Hematopoietic multipotent progenitor cell treated with erythropoietin and hydrocortisone succinate and interleukin-3 and kit ligand, for 4 days (in vitro differentiated cells): ENCODE data around the gene SCO2.

Experiments
- DNase-seq: peaks from one replicate; pipeline ENCODE4 v3.0.0-alpha.2; 2015

The SCO2 gene

DNA sequence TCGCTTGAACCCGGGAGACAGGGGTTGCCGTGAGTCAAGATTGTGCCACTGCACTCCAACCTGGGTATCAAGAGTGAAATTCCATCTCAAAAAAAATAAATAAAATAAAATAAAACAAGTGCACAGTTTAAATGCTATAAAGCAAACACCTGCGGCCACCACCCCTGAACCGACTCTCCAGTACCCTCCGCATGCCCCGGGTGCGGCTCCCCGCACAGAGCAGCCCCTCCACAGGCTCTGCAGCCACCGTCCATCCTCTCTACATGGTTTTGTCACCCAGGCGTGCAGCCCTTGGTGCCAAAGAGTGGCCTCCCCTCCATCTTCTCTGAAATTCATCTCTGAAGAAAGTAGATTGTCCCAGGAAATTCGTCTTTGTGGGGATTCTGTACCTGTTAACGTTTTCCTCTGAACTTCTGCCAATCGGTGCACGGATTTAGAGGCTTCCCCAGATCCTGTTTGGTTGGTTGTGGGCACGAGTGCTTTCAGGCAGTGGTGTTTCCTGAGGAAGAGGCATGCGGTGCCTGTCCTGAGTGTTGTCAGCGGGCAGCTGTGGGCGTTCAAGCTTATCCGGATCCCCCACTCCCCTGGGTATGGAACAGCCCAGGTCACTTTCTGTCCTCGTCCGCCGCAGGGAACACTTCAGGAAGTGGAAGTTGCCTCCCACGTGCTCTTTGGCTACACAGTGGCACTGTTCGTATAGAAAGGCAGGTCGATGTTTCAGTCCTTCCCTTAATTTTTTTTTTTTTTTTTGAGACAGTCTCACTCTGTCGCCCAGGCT is 34.7 kb downstream of the SCO2 start:
- peak; percentile 40 for DNase-seq

DNA sequence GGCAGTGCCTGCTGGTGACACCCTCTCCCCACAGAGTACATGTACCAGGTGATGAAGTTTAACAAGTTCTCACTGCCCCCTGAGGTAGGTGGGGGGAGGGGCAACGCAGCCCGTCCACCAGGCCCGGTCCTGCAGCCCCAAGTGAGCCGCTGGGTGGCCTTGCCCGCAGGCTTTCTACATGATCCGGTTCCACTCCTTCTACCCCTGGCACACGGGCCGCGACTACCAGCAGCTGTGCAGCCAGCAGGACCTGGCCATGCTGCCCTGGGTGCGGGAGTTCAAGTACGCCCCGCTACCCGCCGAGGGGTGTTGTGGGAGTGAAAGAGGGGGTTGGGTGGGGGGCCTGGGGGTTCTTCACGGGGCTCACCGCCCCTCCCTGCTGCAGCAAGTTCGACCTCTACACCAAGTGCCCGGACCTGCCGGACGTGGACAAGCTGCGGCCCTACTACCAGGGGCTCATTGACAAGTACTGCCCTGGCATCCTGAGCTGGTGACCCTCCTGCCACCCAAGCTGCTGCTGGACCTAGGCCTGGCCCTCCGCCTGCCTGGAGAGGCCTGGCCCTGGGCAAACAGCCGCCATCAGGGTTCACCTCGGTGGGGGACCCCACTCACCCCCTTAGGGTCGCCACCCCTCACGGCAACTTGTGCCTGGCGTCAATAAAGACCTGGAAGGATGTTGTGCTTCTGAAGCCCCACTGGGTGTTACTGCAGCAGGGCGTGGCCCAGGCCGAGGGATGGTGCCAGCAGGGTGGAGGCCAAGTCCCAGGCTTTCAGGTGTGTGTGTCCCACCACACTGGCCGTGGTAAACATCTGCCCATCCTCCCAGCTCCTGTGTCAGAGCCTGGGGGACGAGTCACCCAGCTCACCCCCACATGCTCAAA is 35.8 kb downstream of the SCO2 start:
- no peak for DNase-seq

DNA sequence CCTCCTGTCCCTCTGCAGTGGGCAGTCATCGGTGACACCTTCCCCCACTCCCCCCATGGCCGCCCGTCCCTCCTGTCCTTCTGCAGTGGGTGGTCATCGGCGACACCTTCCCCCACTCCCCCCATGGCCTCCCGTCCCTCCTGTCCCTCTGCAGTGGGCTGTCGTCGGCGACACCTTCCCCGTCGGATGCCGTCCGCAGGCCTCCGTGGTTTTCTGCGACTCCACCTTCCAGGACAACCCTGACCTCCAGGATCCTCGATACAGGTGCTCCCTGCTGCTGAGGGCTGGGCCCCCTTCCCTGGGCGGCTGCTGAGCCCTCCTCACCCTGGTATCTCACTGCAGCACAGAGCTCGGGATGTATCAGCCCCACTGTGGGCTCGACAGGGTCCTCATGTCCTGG is 36.5 kb downstream of the SCO2 start:
- DNase-seq: no peak

DNA sequence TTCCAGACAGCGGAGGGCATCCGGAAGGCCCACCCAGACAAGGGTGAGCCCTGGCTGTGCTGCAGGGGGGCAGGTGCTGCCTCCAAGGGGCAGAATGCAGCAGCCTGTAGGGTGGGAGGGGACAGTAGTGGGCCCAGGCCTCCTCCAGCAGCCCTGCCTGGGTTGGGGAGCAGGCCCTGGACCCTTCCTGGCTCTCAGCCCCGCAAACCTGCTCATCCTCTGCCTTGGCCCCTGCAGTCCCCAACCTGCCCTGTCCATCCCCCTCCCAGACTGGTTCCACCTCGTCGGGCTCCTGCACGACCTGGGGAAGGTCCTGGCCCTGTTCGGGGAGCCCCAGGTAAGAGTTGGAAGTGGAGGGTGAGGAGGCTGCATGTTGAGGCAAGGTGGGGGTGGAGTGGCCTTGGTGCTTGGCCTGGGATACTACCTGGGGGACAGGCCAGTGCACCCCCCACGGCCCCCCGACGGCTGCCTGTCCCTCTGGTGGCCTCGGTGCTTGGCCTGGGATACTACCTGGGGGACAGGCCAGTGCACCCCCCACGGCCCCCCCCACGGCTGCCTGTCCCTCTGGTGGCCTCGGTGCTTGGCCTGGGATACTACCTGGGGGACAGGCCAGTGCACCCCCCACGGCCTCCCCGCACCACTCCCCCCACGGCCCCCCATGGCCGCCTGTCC is 37.3 kb downstream of the SCO2 start:
- no peak for DNase-seq

DNA sequence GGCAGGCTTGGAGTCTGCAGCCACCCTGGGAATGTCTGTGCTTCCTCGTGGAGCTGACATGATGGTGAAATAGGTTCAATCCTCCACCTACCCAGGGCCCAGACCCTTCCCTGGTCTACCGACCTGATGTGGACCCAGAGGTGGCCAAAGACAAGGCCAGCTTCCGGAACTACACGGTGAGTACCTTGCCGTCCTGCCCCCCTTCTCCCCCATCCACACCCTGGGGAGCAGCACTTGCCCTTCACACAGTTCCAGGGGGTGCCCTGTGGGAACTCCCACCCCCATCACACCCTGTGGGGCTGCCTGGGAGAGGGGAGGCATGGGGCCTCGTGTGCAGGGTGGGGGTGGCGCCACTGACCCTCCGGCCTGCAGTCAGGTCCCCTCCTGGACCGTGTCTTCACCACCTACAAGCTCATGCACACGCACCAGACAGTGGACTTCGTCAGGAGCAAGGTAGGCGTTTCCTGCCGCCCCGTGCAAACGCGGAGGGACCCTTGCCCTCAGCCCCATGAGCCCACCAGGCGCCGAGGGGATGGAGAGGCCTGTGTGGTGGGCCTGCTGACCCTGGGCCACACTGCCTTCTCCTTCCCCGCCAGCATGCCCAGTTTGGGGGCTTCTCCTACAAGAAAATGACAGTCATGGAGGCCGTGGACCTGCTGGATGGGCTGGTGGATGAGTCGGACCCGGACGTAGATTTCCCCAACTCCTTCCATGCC is 38.0 kb downstream of the SCO2 start:
- DNase-seq: no peak

DNA sequence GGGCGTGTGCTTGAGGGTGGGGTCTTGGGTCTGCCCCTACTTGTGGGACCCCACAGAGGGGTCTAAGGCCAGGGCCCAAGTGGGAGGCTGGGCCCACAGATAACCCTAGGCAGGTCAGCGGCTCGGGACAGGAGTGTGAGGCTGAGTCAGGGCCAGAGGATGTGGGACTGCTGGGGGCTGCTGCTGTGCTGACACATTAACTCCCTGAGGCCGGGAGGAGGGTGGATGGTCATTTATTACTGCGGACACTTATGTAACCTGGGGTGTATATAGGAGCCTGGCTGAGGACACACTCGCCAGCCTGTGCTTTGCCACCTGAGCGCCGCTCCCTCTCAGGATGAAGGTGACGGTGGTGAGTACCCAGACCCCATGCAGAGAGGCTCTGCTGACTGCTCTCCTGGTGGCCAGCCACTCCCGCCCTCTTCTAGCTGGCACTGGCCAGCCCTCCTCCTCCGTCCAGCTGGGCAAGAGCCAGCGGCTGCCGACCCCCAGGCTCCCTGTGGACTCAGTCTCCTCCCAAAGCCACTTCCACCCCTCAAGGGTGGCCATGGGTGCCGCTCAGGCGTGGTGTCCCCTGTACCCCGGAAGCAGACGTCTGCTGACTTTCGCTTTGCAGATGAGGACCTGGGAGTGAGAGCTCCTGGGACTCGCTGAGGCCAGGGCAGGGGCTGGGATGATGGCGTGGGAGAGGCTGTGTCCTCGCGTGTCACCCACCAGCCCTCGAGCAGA is 38.7 kb downstream of the SCO2 start, which contains the start of gene MIOX:
Gene MIOX (plus strand): TSS at position 299 of the 729 bp plus-strand sequence. CDS start 39 bp downstream, at position 338.
- DNase-seq: no peak

DNA sequence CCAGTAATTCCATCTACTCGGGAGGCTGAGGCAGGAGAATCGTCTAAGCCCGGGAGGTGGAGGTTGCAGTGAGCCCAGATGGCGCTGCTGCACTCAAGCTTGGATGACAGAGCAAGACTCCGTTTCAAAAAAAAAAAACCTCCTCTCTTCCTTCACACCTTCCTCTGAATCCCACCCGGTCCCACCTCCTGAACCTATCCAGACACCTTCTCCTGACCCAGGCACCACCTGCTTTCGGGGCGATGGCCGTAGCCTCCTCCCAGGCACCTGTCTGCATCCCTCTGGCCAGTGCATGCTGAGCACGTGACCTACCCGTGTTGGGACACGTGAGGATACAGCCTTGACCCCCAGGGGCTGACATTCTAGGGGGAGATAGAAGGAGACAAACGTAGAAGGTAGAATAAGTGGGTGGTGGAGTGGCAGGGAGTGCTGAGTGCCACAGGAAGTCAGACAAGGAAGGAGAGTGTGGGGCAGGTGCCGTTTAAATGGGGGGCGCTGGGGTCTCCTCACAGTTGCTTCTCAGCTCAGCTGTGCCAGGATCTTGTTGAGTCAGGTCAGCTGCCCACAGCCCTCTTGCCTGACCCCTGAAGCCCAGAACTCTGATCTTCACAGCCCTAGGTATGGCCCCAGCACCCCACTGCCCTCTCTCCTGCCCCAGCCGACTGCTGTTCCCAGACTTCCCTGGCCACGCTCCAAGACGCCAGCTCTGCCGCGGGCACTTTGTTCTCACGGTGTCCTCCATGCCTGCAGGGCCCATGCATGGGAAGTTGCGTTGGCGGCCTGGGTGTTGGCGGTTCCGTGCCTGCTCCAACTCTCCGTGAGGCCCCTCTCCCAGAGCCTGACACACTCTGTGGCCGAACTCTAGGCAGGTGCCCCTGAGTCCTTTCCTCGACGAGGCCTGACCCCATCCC is 39.9 kb downstream of the SCO2 start:
- no peak for DNase-seq

DNA sequence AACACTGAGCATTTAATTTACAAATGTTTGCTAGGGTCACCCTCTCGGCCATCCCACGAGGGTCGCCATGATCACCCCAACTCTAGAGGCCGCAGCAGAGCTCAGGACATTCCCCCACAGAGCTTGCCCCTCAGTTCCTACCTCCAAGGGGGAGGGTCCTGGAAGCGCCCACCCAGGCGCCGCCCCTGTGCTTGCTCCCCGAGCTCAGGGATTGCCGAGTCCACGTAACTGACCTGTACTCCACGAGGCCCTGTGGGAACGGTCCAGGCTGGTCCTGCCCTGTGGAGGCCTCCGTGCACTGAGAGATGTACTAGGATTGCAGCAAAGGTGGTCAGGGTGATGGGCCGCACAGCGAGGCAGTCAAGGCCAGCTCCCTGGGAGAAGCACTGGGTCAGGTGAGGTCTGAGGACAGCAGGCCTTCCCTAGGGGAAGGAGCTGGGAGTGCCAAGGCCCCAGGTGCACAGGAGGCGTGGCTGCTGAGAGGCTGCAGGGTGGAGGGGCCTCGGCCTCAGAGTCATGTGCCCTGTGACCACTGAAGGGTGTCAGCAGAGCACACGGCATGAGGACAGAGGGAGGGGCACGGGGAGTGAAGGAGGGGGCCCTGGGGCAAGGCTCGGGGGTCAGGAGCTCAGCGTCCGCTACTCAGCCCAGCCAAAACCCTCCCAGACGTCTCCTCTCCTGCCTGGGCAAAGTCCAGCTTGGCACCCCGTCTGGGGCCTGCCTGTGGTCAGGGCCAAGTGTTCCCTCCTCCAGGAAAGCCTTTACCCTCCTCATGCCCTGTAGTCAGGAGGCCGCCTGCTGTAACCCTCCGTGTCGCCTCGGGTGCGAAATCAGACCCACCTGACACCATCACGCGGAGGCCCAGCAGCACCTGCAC is 41.2 kb downstream of the SCO2 start:
- DNase-seq: no peak

DNA sequence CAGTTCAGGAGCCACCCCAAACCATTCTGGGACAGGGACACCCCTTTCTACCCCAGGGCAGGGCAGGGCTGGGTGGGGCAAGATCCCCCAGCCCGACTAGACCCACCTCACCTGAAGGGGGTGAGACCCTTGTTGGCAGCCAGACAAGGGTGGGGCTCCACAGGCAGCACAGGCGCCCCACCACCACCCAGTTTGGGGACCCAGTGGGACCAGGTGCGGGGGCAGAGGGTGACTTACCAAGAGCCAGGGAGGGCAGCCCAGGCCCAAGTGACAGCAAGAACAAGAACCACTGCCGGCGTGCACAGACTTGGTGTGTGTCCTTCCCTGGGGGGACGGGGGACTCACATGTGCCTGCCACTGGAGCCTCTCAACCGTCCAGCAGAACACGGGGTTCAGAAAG is 41.8 kb downstream of the SCO2 start:
- no peak for DNase-seq

DNA sequence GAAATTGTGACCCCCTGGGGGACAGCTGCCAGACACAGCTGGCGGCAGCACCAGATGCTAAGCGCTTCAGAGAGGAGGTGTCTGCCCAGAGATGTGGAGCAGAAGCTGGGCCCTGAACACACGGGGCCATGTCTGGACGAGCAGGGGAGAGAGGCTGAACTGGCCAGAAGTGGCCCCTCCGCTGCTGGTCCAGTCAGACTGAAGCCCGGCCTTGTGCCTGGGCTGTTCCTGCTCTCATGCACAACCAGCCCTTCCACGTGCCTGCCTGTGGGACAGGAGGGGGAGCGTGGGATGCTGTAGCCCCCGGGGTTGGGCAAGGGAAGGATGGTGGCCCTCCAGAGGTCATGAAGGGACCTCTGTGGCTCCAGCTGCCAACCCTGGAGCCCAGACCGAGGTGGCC is 42.3 kb downstream of the SCO2 start:
- DNase-seq: no peak

DNA sequence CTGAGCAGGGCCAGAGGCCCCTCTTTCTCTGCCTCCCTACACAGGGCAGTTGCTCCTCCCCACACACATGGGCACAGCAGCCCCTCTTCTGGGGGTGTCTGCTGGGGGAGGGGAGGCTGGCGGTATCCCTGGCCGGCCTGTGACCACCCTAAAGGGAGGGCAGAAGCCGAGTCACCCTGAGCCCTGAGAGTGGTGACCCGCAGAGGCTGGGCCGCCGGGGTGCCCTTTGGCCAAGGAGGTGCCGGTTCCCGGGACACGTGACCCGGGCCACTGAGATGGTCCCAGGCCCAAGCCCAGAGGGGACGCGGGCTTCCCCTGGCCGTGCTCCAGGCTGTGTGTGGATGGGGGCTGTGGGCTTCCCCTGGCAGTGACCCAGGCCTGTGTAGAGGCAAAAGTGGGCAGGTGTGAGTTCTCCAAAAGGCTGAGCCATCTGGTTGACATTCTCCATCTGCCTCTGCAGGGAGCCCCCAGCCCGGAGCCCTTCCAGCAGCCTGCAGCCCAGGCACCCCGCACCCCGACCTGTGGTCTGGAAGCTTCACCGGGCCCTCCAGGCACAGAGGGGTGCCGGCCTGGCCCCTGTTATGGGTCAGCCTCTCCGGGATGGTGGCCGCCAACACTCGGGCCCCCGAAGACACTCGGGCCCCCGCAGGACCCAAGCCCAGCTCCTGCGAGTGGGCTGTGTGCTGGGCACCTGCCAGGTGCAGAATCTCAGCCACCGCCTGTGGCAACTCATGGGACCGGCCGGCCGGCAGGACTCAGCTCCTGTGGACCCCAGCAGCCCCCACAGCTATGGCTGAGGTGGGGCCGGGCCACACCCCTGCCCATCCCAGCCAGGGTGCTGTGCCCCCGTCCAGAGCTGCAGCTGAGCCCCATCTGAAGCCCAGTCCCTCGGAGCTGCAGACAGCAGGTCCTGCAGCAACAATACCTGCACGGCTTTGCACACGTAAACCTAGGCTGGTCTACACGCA is 43.0 kb downstream of the SCO2 start:
- DNase-seq: no peak

DNA sequence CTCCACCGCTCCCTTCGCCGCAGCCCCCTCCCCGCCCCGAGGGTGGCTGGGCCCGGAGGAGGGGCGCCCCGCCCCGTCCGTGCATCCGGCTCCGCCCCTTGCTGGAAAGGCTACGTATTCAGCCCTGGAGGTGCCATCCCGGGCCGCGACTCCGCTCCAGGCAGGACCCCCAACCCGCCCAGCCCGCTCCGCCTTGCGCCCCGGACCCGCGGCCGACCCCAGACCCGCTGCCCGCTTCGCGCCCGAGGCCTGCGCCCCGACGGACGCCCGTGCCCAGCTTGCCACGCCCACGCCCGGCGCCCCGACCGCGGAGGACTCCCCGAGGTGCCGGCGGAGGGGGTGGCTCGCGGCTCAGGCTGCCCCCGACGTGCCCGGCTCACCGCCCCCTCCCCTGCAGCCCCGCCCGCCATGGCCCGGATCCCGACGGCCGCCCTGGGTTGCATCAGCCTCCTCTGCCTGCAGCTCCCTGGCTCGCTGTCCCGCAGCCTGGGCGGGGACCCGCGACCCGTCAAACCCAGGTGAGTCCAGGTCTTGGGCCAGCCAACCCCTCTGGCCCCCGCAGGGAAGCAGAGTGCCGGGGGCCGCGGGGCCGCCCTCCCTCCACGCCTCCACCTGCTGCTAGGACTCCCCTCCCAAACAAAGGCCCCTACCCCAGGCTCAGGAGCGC is 43.8 kb downstream of the SCO2 start, which contains the start of gene ADM2:
Gene ADM2 (plus strand): TSS at position 104 of the 667 bp plus-strand sequence. CDS start 305 bp downstream, at position 409.
- peak; percentile 35 for DNase-seq

DNA sequence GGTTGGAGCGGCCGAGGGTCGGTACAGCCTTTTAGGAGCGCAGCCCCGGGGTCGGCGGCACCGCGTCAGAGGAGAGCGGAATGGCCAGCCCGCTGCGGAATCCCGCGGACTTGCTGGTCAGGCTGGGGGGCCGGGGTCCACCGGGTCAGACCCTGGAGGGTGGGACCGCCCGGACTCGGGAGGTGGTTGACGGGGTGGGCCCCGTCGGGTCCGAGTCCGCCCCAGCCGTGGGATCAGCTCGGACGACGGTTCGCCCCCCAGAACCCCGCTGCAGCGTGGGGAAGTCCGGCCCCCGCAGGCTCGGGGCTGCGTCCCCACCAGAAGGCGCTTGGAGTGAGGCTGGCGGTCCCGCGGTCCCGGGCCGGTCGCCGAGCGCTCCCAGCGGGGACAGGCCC is 44.4 kb downstream of the SCO2 start:
- no peak for DNase-seq

DNA sequence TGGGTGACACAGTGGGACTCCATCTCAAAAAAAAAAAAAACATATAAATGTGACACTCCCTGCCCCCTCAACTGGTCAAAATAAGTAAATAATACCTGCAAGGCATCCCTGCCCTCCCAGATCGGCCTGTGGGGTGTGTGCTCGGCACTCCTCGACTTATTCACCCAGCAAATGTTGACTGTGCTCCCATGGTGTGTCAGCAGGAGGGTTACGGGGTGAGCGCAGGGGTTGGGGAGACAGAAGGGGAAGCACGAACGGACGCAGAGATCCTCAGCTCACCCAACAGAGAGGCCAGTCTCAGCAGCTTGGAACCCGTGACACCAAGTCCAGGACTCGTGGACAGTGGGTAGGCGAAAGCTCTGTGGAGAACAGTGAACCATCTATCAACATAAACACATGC is 45.7 kb downstream of the SCO2 start:
- no peak for DNase-seq

DNA sequence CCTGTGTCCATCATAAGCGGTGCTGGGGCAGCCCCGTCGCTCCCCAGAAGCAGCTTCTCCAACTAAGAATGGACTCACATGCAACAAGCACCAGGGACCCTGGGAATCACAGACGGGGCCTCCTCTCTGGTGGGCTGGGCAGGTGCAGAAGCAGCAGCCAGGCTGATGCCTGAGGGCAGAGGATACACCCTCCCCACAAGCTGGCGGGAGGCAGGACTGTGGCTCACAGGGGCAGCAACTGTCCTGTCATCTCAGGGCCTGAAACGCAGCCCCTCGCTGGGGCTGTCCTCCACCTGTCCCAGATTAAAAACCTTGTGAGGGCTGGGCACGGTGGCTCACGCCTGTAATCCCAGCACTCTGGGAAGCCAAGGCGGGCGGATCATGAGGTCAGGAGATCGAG is 47.5 kb downstream of the SCO2 start:
- DNase-seq: no peak

DNA sequence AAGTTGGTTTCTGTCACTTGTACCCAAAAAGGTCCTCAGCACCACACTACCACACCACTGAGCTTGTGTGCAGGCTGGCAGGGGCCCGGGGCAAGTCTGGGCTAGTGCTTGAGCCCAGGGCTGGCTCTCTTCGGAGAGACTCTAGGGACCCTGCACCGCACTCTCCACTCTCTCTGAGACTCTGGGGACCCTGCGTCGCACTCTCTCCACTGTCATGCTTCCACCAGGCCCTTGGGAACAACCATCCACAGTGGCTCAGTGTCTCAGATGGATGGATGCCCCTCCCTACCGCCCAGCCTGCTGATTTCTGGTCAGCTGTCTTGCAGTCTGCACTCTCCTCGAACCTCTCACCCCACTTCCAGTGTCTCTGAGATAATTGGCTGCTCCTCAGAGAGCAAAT is 48.5 kb downstream of the SCO2 start:
- no peak for DNase-seq

DNA sequence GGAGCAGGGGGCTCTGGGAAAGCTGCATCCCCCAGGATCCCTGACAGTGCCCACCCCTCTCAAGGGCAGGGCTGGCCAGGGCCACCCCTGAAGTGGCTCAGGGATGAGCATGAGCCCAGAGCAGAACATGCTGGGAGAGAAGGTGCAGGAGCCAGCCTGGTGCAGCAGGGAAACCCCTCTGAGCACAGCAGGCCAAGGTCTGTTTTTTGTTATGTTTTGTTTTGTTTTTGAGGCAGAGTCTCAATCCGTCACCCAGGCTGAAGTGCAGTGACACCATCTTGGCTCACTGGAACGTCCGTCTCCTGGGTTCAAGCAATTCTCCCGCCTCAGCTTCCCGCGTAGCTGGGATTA is 49.8 kb downstream of the SCO2 start:
- no peak for DNase-seq
